GM19023 (cell line): ENCODE data around the gene TTC28.
"Not testable (repeated sequence)": the region's sequence is repeated elsewhere in the genome, so short reads cannot be mapped to it uniquely, and the experiment has no call there.

Experiments
- ATAC-seq: cut with Tn5 transposase; IDR thresholded peaks from one replicate; pipeline ENCODE4 v1.9.1; 2021; ENCODE audit warnings: mild to moderate bottlenecking, moderate library complexity; ENCODE audit not compliant: unreplicated experiment

The TTC28 gene

DNA sequence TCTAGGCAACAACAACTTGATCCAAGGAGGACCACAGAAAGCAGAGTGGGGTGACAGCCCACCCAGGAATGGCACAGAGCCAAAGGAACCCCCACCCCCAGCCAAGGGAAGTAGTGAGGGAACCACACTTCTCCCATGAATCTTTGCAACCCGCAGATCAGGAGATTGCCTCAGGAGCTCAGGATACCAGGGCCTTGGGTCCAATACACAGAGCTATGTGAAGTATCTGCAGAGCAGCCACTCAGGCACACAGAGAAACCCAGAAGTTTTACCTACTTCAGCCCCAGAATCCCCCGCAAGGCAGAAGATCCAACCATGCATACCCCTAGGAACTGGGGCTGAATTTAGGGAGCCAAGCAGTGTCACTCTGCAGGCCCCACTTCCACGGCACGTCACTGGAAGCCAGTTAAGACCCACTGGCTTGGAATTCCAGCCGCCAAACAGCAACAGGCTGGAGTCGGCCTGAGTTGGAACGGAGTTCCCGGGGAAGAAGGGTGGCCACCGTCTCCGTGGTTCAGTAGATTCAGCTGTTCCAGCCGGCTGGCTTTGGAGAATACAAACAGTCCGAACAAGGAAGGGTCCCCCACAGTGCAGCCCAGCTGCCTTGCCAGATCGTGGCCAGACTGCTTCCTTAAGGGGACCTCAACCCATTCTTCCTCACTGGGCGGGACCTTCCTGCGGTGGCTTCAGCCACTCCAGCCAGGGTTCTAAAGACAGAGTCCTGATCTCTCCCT lies 174.1 kb downstream of the TTC28 start:
- ATAC-seq = no peak

DNA sequence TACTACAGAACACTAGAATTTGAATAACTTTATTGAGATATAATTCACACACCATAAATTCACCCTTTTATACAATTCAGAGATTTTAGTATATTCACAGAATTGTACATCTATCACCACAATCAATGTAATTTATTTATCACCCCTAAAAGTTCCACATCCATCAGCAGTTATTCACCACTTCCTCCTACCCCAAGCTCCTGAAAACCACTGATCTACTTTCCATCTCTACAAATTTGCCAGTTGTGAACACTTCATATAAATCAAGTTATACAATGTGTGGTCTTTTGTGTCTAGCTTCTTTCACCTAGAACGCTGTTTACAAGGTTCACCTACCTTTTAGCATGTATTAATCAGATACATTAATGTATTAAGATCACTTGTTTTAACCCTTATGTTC lies 179.6 kb downstream of the TTC28 start:
- no peak for ATAC-seq

DNA sequence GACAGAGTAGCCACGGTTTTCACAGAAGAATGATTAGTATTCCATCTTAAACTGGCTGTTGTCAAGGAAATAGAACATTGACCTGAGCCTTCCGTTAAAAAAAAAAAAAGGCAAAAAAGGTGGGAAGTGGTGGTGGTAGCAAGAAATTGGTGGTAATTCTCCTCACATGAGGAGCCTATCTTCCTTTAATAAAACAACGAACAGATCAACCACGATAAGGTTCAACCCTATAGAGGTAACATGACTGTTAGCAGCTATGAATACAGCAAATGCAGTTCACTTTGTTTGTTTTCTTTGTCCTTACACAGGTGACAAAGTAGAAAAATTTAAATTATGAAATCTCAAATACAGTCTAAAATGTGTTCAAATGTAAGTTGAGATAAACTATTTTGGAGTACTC lies 181.6 kb downstream of the TTC28 start:
- no peak for ATAC-seq

DNA sequence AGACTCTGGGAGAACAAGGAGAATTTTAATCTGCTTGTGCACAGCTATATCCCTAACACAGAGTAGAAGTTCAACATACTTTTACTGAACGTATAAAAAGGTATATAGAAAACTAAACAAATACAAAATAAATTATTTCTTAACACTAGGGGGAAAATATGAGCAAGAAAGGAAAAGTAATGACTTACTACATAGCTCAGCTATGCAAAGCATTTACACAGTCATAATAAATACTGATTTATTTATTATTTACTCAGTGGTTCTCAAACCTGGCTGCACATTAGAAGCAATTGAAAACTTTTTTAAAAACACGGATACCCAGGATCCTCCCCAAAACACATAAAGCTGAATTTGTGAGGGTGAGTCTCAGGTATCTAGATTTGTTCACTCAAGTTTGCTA lies 182.5 kb downstream of the TTC28 start:
- no peak for ATAC-seq

DNA sequence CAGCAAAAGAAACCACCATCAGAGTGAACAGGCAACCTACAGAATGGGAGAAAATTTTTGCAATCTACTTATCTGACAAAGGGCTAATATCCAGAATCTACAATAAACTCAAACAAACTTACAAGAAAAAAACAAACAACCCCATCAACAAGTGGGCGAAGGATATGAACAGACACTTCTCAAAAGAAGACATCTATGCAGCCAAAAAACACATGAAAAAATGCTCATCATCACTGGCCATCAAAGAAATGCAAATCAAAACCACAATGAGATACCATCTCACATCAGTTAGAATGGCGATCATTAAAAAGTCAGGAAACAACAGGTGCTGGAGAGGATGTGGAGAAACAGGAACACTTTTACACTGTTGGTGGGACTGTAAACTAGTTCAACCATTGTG lies 188.4 kb downstream of the TTC28 start:
- ATAC-seq = not testable (repeated sequence)

DNA sequence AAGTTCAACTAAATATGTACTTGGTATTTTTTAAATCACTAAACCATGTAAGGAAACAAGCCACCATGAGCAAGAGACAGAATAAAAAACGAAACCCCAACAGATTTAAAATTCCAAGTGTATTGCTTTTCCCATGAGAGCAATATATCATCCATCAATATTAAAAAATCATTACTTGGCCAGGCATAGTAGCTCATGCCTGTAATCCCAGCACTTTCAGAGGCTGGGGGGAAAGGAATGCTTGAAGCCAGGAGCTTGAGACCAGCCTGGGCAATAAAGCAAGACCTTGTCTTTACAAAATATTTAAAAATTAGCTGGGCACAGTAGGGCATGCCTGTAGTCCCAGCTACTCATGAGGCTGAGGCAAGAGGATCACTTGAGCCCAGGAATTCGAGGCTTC lies 190.8 kb downstream of the TTC28 start:
- ATAC-seq = no peak

DNA sequence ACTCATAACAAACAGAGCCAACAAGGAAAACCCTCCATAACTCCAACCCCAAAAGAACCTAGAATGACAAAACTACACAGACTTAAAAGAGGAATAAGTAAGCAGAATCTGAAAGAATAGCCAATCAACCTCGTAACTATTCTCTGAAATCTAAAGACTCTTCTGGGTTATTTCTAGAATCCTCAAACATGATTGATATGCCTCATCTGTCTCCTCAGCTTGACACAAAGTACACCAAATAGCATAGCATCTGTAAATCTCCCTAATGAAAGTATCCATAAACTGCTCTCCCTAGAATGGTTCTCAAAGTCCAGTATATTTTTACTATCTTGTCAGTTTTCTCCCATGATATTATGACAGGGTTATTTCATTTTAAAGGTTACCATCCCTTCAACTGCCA lies 195.0 kb downstream of the TTC28 start:
- ATAC-seq = no peak

DNA sequence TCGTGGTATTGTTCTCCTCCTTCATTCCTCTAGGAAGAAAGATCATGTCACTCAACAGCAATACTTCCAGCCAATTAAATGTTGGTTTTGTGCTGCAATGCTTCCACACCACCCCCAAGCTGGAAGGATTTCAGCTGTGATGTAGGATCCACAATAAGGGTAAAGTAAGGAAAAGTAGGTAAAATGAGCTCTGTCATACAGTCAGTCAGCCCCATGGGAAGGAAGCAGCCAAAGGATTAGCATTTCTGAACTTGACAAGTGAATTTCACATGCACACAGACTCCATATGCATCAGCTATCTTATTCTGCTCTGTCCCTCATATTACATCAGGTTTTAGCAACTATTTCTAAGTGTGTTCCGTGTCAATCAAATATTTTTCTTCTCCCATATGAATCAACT lies 197.9 kb downstream of the TTC28 start:
- ATAC-seq = no peak

DNA sequence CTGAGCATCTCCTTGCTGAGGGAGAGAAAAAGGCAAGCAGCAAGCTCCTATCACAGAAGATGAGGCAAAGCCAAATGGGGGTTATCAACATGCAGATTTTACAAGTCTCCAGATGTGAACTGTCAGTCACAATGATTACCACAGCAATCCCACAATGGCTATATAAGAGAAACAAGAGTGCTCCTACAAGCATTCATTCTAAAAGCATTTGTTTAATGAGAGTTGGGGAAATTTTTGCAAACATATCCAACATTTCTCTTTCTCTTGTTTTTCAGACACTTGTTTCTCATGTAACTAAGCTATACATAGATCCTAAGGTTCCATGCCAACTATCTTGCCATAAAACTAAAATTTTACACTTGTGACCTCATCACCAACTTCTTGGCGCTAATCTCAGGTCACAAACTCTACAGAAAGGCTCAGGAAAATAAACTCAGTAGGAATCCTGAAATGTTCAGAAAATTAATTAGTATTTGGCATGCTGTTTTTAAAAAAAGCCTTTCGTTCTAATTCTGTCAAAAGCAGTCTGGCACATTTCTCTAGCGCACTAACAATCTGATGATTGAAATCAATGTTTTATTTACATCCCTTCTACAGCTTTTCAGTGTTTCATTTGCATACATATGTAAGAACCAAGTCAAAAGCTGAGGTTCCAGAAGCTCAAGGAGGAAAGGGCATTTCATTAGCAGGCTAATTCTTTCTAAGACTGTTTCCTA lies 199.5 kb downstream of the TTC28 start:
- ATAC-seq = no peak

DNA sequence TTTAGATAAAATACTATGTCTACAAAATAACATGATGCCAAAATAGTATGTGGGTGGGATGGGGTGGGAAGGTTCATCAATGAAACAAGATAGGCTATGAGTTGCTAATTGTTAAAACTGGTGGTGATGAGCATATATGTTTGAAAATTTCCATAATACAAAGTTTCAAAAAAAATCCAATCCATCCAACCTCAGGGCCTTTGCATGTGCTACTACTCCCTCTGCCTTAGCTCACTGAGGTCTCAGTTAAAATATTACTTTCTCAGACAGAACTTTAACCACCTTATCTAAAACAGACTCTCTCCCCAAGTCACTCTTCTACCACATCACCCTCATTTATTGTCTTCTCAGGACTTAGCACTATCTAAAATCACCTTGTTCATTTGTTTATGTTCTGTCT lies 201.1 kb downstream of the TTC28 start:
- ATAC-seq = no peak

DNA sequence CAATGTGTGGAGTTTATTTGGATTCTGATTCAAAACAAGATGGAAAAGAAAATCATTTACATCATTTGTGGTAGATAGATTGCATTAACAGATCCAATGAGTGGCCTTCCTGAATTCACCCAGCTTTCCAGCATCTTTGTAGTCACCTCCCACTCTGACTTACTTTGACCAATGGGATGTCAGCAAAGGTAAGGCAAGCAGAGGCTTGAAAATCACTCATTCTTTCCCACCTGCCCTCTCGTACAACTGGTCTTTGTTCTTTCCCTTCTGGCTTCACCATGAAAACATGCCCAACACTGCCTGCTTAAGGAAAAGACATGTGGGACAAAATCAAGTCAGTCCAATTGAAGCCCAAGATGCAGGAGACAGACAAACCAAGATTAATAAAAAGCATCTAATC lies 202.1 kb downstream of the TTC28 start:
- no peak for ATAC-seq

DNA sequence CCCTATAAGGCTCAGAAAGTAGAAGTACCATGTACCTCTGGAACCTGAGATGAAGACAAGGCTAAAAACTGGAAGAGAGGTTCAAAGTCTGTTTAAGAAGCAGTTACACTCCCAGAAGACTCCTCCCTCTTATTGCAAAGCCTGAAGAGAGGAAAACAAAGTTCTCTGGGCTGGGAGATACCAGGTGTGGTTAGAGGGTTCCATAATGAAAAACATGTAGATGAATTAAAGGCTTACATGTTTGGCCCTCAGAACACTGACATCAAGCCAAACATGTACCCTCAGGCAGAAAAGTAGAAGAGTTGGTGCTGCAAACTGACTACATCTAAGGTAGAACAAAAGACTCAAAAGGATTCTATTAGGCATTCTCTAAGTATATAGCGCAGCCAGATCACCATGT lies 205.3 kb downstream of the TTC28 start:
- ATAC-seq = no peak

DNA sequence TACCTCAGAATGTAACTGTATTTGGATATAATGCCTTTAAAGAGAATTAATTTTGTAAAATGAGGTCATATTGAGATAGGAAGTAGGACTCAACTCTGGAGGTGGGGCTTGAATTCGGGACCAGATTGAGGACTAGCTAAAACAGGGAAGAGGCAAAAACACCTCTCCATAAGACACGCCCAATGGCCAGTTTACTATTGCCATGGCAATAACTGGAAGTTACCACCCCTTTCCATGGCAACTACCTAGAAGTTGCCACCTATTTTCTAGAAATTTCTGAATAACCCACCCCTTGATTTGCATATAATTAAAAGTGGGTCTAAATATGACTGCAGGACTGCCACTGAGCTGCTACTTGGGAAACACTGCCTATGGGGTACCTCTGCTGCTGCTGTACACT lies 206.4 kb downstream of the TTC28 start:
- no peak for ATAC-seq

DNA sequence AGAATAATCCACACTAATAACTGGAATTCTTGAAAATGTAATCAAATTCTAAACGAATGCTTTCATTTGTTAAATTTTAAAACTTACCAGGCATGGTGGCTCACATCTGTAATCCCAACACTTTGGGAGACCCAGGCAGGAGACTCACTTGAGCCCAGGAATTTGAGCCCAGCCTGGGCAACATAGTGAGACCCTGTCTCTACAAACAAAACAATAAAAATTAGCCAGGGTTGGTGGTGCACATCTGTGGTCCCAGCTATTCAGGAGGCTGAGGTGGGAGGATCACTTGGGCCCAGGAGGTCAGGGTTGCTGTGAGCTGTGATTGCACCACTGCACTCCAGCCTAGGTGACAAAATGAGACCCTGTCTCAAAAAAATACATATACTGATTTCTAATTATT lies 212.6 kb downstream of the TTC28 start:
- ATAC-seq = not testable (repeated sequence)

DNA sequence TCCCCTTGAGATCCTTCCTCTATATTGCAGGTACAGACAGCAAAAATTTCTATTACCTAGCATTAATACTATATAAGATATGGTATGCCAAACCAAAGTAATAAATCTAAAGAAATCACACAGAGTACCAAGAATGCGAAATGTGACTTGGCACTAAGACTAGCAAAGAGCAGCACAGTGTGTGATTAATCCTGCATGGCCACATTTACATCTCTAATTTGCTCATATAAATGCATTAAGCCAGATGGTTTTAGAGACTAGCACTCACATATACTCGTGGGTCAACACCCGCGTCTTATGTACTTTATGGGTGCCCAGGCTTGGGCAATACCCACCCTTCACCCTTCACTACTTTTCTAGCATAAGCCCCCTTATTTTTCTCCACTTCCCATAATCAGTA lies 213.2 kb downstream of the TTC28 start:
- no peak for ATAC-seq

DNA sequence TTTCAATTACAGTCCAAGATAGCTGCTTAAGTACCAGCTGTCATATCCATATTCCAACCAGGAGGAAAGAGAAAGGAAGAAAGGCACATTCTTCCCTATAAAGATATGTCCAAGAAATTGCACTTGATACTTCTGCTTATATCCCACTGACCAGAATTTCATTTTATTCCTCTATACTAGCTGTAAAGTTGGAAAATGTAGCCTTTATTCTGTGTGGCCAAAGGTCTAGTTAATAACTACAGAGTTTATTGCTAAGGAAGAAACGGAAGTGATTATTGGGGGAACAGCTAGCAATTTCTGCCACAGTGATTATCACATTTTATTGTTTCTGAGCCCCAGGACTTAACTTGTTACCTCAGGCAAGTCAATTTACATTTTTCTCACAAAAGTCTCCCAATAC lies 213.8 kb downstream of the TTC28 start:
- ATAC-seq = no peak

DNA sequence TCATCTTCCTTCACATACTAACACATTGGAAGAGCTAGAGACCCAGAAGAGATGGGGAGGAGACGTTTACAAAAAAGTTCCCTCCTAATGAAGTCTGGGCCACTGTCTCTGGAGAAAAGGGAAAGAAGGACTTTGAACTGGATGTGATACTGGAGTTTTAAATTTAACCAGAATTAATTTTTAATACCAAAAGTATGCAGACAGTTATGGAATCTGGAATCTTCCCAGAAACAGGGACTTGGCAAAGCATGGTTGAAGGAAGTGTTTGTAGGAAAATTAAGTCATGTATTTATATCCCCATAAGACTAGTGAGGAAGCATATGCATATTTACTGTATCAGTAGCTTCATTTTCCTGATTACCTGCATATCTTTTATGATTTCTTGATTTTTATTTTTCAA lies 215.5 kb downstream of the TTC28 start:
- ATAC-seq = no peak

DNA sequence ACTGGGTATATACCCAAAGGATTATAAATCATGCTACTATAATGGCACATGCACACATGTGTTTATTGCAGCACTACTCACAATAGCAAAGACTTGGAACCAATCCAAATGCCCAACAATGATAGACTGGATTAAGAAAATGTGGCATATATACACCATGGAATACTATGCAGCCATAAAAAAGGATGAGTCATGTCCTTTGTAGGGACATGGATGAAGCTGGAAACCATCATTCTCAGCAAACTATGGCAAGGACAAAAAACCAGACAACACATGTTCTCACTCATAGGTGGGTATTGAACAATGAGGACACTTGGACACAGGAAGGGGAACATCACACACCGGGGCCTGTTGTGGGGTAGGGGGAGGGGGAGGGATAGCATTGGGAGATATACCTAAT lies 216.2 kb downstream of the TTC28 start:
- not testable (repeated sequence) for ATAC-seq

DNA sequence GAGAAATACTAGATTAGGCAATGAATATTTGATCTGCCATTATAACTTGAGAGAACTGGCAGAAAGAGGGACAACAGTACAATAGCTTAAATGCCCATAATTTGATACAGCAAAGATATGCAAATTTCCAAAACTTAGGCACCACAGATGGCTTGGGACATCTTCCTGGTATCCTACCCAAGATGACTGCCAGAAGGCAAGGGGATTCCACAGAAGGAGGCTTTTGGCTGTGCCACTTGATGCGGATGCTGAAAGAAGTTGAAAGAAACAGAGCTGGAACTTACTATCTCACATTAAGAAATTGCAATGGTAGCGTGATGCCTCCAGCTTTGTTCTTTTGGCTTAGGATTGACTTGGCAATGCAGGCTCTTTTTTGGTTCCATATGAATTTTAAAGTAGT lies 216.7 kb downstream of the TTC28 start:
- ATAC-seq = no peak

DNA sequence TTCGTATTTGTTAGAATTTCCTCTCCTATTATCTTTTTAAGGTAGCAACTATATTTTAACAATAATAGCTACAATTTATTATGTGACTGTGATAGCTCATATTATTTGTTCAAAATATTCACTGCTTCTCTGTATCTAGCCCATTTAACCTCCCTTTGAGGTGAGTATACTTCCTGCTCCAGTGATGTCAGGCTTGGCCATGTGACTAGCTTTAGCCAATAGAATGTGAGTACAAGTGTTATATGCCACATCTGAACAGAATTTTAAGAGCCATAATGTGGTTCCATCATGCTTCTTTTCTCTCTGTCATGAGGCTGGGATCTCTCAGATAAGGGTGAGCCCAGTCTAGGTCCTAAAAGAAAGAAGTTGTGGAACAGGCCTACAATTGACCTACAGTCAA lies 217.6 kb downstream of the TTC28 start:
- ATAC-seq = no peak

DNA sequence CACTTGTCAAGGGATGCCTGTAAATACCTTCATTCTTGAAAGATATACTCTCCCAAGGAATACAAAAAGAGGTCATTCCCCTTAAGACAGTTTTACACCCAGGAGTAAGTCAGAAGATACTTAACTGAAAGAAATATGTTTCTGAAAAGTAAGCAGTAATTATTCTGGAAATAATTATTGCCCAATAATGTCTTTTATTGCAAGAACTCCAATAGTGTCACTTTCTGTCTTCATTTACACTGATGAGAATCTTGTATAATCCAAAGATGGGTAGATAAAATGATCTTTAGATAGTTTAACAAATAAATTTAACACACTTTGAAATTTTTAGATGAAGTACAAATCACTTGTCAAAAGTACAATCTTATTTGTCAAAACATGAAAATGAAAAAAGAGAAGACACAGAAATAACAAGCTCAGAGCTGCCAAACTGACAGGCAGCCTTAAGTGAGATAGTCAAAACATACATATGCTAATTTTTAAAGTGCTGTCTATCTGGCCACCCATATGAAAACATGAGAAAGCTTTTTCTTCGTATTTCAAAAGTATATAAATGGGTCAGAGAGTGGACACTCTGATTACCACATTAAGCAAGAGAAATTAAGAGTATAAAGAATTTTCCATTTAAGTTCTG lies 225.1 kb downstream of the TTC28 start:
- ATAC-seq = no peak

DNA sequence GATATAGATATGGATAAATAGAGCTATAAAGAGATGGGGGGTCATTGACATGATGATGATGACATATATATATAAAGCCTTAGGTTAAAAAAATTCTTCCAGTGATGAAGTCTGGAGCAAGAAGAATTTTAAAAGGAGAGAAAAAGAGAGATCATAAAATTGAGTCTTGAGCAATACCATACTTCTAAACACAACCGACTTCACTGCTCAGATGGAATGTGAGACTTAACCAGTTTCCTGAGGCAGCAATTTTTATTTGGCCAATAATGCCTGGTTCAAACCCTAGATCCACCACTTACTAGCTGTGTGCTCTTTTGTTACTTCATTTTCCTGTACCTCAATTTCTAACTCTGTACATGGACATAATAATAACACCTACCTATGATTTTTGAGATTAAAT lies 229.5 kb downstream of the TTC28 start:
- no peak for ATAC-seq
